ENCODE measurements around the gene PBX1. TPM values are rescaled to one million over a fixed set of nuclear protein-coding genes. Genes with fewer than 3 reads are reported as not detected.

The PBX1 gene
- total and polyA plus RNA-seq, 4 donors = 2.2 to 17.3 (median 5.1) TPM

DNA sequence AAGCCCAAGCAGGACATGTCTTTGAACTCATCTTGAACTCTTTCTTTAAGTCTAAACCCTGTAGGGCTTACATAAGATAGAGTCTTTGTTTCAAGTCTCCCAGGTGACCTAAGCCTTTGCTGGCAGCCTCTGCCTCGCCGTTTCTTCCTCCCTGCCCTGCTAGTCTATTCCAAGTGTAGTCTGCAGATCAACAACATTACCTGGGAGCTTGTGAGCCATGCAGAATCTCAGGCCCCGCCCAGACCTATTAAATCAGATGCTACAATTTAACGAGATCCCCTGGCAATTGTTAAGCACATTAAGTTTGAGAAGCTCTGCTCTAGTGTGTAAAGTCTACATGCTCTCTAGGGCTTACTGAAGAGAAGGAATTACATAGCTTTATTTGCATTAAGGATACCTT is 271.6 kb downstream of the PBX1 start (continued):
- TF ChIP-seq, protein P1, sequence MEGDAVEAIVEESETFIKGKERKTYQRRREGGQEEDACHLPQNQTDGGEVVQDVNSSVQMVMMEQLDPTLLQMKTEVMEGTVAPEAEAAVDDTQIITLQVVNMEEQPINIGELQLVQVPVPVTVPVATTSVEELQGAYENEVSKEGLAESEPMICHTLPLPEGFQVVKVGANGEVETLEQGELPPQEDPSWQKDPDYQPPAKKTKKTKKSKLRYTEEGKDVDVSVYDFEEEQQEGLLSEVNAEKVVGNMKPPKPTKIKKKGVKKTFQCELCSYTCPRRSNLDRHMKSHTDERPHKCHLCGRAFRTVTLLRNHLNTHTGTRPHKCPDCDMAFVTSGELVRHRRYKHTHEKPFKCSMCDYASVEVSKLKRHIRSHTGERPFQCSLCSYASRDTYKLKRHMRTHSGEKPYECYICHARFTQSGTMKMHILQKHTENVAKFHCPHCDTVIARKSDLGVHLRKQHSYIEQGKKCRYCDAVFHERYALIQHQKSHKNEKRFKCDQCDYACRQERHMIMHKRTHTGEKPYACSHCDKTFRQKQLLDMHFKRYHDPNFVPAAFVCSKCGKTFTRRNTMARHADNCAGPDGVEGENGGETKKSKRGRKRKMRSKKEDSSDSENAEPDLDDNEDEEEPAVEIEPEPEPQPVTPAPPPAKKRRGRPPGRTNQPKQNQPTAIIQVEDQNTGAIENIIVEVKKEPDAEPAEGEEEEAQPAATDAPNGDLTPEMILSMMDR (IDR thresholded peaks at IDR 0.05; ENCODE audit: low read depth, low read length, missing input control) = no peak
- TF ChIP-seq, protein P2, sequence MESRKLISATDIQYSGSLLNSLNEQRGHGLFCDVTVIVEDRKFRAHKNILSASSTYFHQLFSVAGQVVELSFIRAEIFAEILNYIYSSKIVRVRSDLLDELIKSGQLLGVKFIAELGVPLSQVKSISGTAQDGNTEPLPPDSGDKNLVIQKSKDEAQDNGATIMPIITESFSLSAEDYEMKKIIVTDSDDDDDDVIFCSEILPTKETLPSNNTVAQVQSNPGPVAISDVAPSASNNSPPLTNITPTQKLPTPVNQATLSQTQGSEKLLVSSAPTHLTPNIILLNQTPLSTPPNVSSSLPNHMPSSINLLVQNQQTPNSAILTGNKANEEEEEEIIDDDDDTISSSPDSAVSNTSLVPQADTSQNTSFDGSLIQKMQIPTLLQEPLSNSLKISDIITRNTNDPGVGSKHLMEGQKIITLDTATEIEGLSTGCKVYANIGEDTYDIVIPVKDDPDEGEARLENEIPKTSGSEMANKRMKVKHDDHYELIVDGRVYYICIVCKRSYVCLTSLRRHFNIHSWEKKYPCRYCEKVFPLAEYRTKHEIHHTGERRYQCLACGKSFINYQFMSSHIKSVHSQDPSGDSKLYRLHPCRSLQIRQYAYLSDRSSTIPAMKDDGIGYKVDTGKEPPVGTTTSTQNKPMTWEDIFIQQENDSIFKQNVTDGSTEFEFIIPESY (IDR thresholded peaks at IDR 0.05) = no peak
- TF ChIP-seq JUND (IDR thresholded peaks at IDR 0.05) (no peak), NR2F2 (IDR thresholded peaks at IDR 0.05) (no peak)
- TF ChIP-seq, protein P3, sequence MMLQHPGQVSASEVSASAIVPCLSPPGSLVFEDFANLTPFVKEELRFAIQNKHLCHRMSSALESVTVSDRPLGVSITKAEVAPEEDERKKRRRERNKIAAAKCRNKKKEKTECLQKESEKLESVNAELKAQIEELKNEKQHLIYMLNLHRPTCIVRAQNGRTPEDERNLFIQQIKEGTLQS (IDR thresholded peaks at IDR 0.05) = no peak

DNA sequence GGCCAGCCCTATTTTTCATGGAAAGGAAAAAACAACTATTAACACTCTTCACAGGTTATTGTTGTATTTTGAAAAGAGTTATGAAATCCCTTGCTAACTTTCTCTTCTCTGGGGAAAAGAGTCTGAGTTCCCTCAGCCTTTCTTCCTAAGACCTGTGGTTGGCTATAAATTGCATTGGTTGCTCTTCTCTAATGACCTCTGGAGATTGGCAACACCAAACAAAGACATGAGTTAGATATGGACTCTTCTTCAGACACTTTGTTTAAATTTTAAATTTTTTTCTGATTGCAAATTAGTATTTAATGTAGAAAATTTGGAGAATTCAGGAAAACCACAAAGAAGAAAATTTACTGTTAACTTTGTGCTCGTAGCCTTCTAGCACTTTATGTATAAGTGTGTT is 275.7 kb downstream of the PBX1 start:
- no peak for DNase-seq (ENCODE audit: low spot score)
- H3K36me3 ChIP-seq (ENCODE audit: control insufficient read depth in 4 of 4, insufficient read depth in 3 of 4, low read depth in 1 of 4, low read length in 3 of 4) = no peaks in the 10 kb centered on the region
- no peaks in the 10 kb centered on the region for H3K9me3 ChIP-seq (ENCODE audit: control insufficient read depth in 4 of 4, low read length in 3 of 4)
- no peaks in the 10 kb centered on the region for H3K27me3 ChIP-seq (ENCODE audit: control insufficient read depth in 4 of 4, insufficient read depth in 4 of 4, low read length in 3 of 4)
- H3K4me3 ChIP-seq (ENCODE audit: low read depth in 1 of 3, low read length in 3 of 3) = no peak overlapping the region
- no peak overlapping the region for H3K27ac ChIP-seq (ENCODE audit: low read depth in 1 of 2, low read length in 2 of 2)
- no peaks in the 10 kb centered on the region for H3K4me1 ChIP-seq (ENCODE audit: control insufficient read depth in 4 of 4, insufficient read depth in 4 of 4, low read length in 3 of 4)
- TF ChIP-seq, protein P3 (IDR thresholded peaks at IDR 0.05) = no peak
- TF ChIP-seq, protein P4, sequence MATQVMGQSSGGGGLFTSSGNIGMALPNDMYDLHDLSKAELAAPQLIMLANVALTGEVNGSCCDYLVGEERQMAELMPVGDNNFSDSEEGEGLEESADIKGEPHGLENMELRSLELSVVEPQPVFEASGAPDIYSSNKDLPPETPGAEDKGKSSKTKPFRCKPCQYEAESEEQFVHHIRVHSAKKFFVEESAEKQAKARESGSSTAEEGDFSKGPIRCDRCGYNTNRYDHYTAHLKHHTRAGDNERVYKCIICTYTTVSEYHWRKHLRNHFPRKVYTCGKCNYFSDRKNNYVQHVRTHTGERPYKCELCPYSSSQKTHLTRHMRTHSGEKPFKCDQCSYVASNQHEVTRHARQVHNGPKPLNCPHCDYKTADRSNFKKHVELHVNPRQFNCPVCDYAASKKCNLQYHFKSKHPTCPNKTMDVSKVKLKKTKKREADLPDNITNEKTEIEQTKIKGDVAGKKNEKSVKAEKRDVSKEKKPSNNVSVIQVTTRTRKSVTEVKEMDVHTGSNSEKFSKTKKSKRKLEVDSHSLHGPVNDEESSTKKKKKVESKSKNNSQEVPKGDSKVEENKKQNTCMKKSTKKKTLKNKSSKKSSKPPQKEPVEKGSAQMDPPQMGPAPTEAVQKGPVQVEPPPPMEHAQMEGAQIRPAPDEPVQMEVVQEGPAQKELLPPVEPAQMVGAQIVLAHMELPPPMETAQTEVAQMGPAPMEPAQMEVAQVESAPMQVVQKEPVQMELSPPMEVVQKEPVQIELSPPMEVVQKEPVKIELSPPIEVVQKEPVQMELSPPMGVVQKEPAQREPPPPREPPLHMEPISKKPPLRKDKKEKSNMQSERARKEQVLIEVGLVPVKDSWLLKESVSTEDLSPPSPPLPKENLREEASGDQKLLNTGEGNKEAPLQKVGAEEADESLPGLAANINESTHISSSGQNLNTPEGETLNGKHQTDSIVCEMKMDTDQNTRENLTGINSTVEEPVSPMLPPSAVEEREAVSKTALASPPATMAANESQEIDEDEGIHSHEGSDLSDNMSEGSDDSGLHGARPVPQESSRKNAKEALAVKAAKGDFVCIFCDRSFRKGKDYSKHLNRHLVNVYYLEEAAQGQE (IDR thresholded peaks at IDR 0.05) = no peak
- no peak for TF ChIP-seq NR2F2 (IDR thresholded peaks at IDR 0.05)
- TF ChIP-seq FOXA2 (IDR thresholded peaks at IDR 0.05) = no peak
- no peak for TF ChIP-seq RAD21 (IDR thresholded peaks at IDR 0.05)
- TF ChIP-seq TAF1 (conservative IDR thresholded peaks at IDR 0.05) = no peak
- no peak for TF ChIP-seq HNF4A (conservative IDR thresholded peaks at IDR 0.05)
- TF ChIP-seq SP1 (IDR thresholded peaks at IDR 0.05) = no peak
- TF ChIP-seq YY1 (IDR thresholded peaks at IDR 0.05) = no peak
- no peak for TF ChIP-seq GABPA (IDR thresholded peaks at IDR 0.05 in 1 of 2, conservative IDR thresholded peaks at IDR 0.05 in 1 of 2)
- no peak for TF ChIP-seq EGR1 (IDR thresholded peaks at IDR 0.05; ENCODE audit: low read depth in 2 of 2)
- 2% methylated on average over 1 of the region's 1 CpG for WGBS
- H3K9ac ChIP-seq (ENCODE audit: low read depth in 1 of 2, low read length in 2 of 2) = no peak overlapping the region
